Activated naive CD4-positive, alpha-beta T cell treated with anti-CD3 and anti-CD28 coated beads, Interleukin-2, amount 50 U/mL, for 72 hours (primary cell): ENCODE results near the gene RNF208. TPM values are rescaled to one million over a fixed set of nuclear protein-coding genes. Genes with fewer than 3 reads are reported as not detected.

Source experiments
- total RNA-seq, 2 donors: library from RNA; stranded (reverse); gene quantifications; one replicate each; pipeline ENCODE4 v1.2.3, GENCODE V29; 2022

RNF208 gene
- total RNA-seq, 2 donors from 2014 or later: 3.1 to 9.4 TPM

Other genes with a start within 250 kb of the RNF208 start
- gene PTGDS, start 244.7 kb downstream of the RNF208 start, total RNA-seq: not detected
- not detected for gene LCNL1, start 239.2 kb downstream of the RNF208 start, total RNA-seq
- gene PAXX, start 229.8 kb downstream of the RNF208 start, total RNA-seq: 10 to 100 TPM; 36.7 to 64.5 TPM
- gene CLIC3, start 225.7 kb downstream of the RNF208 start, total RNA-seq: not detected
- 10 to 100 TPM; 17.8 to 21.9 TPM for gene ABCA2, start 194.0 kb downstream of the RNF208 start, total RNA-seq
- 1 to 10 TPM; 1.4 to 1.6 TPM for gene FUT7, start 190.2 kb downstream of the RNF208 start, total RNA-seq
- 10 to 100 TPM; 29.4 to 34.2 TPM for gene NPDC1, start 176.1 kb downstream of the RNF208 start, total RNA-seq
- under 1 TPM in 1 of 2 donors, not detected in 1; 0.27 TPM for gene ENTPD2, start 168.2 kb downstream of the RNF208 start, total RNA-seq
- 10 to 100 TPM in 1 of 2 donors, 1 to 10 TPM in 1; 3.5 to 13.3 TPM for gene SAPCD2, start 151.7 kb downstream of the RNF208 start, total RNA-seq
- gene UAP1L1, start 144.7 kb downstream of the RNF208 start, total RNA-seq: 10 to 100 TPM in 1 of 2 donors, 1 to 10 TPM in 1; 7.5 to 28.2 TPM
- 10 to 100 TPM; 23.8 to 41.4 TPM for gene MAN1B1, start 135.3 kb downstream of the RNF208 start, total RNA-seq
- gene DPP7, start 107.5 kb downstream of the RNF208 start, total RNA-seq: 100 to 1,000 TPM; 172 to 236 TPM
- under 1 TPM in 1 of 2 donors, not detected in 1; 0.10 TPM for gene GRIN1, start 83.1 kb downstream of the RNF208 start, total RNA-seq
- gene LRRC26, start 52.2 kb downstream of the RNF208 start, total RNA-seq: not detected
- gene TMEM210, start 50.2 kb downstream of the RNF208 start, total RNA-seq: not detected
- 10 to 100 TPM; 48.1 to 68.3 TPM for gene ANAPC2, start 33.7 kb downstream of the RNF208 start, total RNA-seq
- gene SSNA1, start 33.6 kb downstream of the RNF208 start, total RNA-seq: 10 to 100 TPM; 37.1 to 64.0 TPM
- gene TPRN, start 21.5 kb downstream of the RNF208 start, total RNA-seq: 1 to 10 TPM; 5.7 to 7.3 TPM
- 10 to 100 TPM; 15.3 to 27.1 TPM for gene TMEM203, start 16.6 kb downstream of the RNF208 start, total RNA-seq
- 10 to 100 TPM; 31.7 to 48.5 TPM for gene NDOR1, start 16.5 kb downstream of the RNF208 start, total RNA-seq
- under 1 TPM; 0.34 to 0.64 TPM for gene CYSRT1, start 2.9 kb upstream of the RNF208 start, total RNA-seq
- not detected for gene RNF224, start 5.3 kb upstream of the RNF208 start, total RNA-seq
- gene SLC34A3, start 8.7 kb upstream of the RNF208 start, total RNA-seq: under 1 TPM in 1 of 2 donors, not detected in 1; 0.12 TPM
- 100 to 1,000 TPM; 277 to 307 TPM for gene TUBB4B, start 19.0 kb upstream of the RNF208 start, total RNA-seq
- gene STPG3, start 29.0 kb upstream of the RNF208 start, total RNA-seq: not detected
- gene NELFB, start 33.1 kb upstream of the RNF208 start, total RNA-seq: 10 to 100 TPM; 57.6 to 58.4 TPM
- 1 to 10 TPM; 2.6 to 8.8 TPM for gene TOR4A, start 55.5 kb upstream of the RNF208 start, total RNA-seq
- gene NRARP, start 80.0 kb upstream of the RNF208 start, total RNA-seq: 1 to 10 TPM in 1 of 2 donors, under 1 TPM in 1; 0.61 to 3.1 TPM
- 10 to 100 TPM in 1 of 2 donors, 1 to 10 TPM in 1; 7.9 to 14.8 TPM for gene EXD3, start 200.9 kb upstream of the RNF208 start, total RNA-seq
- gene NOXA1, start 201.2 kb upstream of the RNF208 start, total RNA-seq: 1 to 10 TPM in 1 of 2 donors, not detected in 1; 1.5 TPM
- gene ENTPD8, start 219.1 kb upstream of the RNF208 start, total RNA-seq: not detected
- gene NSMF, start 237.1 kb upstream of the RNF208 start, total RNA-seq: 10 to 100 TPM; 12.0 to 61.3 TPM